HFF-Myc (cell line): ENCODE measurements around the gene AP3S2.
"Not testable (repeated sequence)": the region's sequence is repeated elsewhere in the genome, so short reads cannot be mapped to it uniquely, and the experiment has no call there.

Experiments used
- DNase-seq: peaks from one replicate; pipeline ENCODE4 v3.0.0-alpha.2; 2011; ENCODE audit warnings: low read depth; ENCODE audit errors: extremely low read depth
- H3K4me3 ChIP-seq: replicated peaks from 2 replicates; pipeline ENCODE4 v1.5.1; 2011; ENCODE audit warnings: low read depth, mild to moderate bottlenecking, control low read depth, low read length
- CTCF ChIP-seq: IDR thresholded peaks from 2 replicates; pipeline ENCODE4 v1.5.1; 2012; ENCODE audit warnings: mild to moderate bottlenecking, low read depth, low read length, control low read depth; ENCODE audit errors: missing control alignments

The AP3S2 gene

GRCh38 chr15:89858661-89859458, 34.9 kb downstream of the AP3S2 start:
- H3K4me3 ChIP-seq, result no peak overlapping the region
- no peak for TF ChIP-seq CTCF
- no peak for DNase-seq

GRCh38 chr15:89857673-89858072, 36.1 kb downstream of the AP3S2 start:
- no peak for TF ChIP-seq CTCF
- DNase-seq, result no peak
- H3K4me3 ChIP-seq, result no peak overlapping the region

GRCh38 chr15:89855948-89856347, 37.8 kb downstream of the AP3S2 start:
- no peak for DNase-seq
- TF ChIP-seq CTCF, result no peak
- no peak overlapping the region for H3K4me3 ChIP-seq

GRCh38 chr15:89854863-89855262, 38.9 kb downstream of the AP3S2 start:
- not testable (repeated sequence) for H3K4me3 ChIP-seq, DNase-seq

GRCh38 chr15:89852342-89852995, 41.3 kb downstream of the AP3S2 start:
- no peak overlapping the region for H3K4me3 ChIP-seq
- TF ChIP-seq CTCF, result no peak
- DNase-seq, result no peak

GRCh38 chr15:89851673-89852341, 42.0 kb downstream of the AP3S2 start:
- TF ChIP-seq CTCF, result no peak
- no peak for DNase-seq
- H3K4me3 ChIP-seq, result no peak overlapping the region

- TF ChIP-seq CTCF, result no peak
- H3K4me3 ChIP-seq, result no peak overlapping the region
- DNase-seq, result no peak
Measured at GRCh38 chr15:89848970-89849292, 44.9 kb downstream of the AP3S2 start.
